Activated CD8-positive, alpha-beta memory T cell treated with anti-CD3 and anti-CD28 coated beads for 4 hours (primary cell): ENCODE results near the gene COX17.
"Not testable (repeated sequence)": the region's sequence is repeated elsewhere in the genome, so short reads cannot be mapped to it uniquely, and the experiment has no call there.

Experiments used
- DNase-seq, 2 donors: peaks; one replicate each; pipeline ENCODE4 v3.0.0-alpha.2; 2020; ENCODE audit warnings: low read depth in 2 of 2

Gene COX17, protein sequence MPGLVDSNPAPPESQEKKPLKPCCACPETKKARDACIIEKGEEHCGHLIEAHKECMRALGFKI

DNA sequence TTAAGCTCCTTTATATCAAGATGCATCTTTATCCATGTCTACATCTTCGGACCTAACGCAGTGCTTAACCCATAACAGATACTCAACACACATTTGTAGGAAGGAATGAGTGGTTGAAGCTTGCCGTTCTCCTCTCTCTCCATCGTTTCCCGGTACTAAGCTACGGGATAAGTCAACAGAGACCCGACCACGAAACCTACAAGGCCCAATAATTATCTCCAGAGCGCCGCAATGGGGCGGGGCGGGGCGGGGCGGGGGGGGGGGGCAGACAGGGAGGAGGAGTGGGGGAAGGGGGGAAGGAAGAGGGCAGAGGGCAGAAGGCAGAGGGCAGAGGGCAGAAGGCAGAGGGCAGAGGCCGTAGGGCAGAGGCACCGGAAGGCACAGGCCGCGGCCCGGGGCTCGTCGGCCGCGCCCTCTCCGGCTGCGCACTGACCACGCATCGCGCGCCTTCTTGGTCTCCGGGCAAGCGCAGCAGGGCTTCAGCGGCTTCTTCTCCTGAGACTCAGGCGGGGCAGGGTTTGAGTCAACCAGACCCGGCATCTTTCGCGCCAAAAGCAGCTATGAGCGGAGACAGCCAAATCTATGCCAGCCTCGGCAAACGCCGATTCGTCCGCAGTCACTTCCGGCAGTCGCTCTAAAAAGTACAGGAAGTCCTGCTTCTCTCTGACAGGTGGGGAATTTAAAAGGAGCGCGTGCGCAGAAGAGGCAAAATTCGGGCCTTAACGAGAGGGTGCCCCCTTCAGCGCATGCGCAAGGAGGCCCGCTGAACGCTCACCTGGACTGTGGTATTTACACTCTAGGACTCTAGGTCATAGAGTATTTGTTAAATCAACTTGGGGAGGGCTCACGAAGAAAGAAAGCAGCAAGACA, at the start of gene COX17:
Gene COX17, minus strand, starts transcription at position 636 of the 870 bp plus-strand sequence. Its CDS starts 96 bp downstream, at position 540.
- DNase-seq = peak; percentile 94 to 95

DNA sequence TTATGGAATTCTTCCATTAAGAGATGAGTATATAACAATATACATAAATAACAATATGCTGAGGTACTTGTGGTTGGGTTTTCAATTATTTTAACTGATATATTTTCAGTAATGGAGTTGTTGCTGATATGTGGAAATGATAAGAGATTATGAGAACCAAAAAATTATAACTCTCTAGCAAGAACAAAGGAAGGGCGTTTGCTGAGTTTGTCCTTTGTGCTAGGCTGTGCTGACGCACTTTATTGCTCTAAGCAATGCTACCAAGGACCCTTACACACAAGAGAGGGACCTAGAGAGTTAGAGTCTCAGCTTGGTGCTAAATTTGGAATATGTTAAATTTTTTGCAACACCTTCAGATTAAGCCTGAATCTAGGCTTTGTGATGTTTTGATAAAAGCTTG, 49.7 kb upstream of the COX17 start:
- DNase-seq = no peak

DNA sequence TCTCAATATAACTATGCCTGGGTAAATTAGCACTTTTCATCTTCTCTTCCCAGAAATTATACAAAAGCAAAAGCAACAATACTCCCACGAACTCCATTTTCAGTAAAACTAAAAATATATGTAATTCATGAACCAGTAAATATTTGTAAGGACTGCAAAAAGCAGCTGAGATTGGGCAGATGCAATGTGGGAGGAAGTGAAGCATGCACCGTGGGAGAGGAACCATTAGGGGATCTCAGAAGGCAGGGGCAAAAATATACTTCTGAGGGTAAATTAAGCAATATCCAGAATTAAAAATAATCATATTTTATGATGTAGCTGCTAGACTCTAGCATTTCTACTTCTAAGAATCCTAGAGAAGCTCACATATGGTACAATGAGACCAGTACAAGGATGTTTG, 45.8 kb upstream of the COX17 start:
- DNase-seq = no peak

DNA sequence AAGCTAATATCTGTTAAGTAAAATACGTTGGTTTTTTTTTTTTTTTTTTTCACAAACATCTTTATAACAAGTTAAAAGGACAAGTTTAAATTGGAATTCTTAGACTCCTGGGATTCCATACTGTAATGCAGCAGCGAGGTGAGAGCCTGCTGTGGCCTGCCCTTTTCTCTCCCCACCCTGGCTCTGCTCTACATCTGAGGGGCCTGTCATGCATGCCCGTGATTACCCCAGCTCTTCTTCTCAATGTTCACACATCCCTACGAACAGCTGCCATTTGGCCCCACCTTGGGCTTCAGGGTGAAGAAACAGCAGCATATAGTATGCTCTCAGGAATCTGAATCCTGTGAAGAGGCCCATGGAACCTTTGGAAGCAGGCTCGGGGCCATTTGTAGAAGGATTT, 40.3 kb upstream of the COX17 start:
- DNase-seq = no peak

DNA sequence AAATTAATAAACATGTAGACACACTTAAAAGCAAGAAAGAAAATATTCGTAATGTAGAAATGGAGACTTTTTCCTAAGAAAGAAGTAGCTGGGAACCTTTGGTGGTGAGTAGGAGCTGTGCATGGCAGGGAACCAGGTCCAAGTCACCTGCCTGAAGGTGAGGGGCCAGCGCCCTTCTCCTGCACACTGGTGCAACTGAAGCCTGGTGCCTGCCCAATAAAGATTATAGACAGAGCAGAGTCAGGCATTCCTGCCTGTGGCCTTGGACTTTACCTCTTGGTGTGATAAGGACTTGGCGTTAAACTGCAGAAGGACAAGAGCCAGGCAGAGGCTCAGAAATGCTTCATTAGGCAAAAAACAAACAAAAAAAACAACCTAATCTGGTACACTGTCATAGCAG, 39.8 kb upstream of the COX17 start:
- DNase-seq = no peak

DNA sequence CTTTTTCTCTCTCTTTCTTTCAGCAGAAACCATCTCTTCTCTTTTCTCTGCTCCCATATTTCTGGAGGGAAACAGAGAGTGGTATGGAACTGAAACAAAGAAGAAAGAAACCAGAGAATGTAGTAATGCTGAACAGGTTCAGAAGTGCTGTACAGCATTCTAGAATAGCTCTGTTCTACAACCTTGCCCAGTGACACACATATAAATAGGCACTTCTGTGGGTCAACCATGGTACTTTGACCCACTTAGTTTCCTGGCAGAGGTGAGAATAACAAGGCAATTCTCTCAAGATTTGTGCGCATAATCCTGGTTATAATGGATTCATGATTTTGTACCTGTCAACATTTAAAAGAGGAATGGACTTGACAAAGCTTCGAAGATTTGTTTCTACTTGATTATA, 37.9 kb upstream of the COX17 start:
- no peak for DNase-seq

DNA sequence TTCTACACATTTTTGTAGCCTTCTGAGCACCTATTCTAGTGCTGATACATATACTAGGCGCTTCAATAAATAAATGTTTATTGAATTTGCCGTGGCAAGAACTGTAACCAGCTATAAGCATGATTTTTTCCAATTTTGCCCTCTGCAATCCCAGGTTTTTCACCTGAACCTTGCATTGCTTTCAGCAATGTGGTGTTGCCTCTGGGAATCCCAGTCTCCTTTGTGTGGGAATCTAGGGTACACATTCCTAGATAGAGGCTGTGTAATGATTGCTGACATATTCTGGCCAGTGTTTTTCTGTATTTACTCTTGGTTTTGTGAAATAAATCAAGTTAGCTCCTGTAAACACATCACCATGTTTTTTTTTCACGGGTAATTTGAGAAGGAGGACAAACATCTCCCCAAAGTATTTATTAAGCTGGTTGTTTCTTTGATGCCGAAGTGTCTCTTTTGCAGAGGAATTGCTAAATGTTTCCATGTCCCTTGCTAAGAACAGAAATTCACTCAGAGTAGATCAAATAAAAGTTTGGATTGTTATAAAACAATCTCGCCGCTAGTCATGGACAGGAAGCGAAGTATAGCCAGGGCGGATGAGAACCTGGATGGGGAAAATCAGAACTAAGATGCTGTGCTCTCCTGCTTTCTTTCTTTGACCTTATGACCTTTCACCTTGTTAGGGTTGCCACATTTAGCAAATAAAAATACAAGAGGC, 26.8 kb upstream of the COX17 start:
- DNase-seq = no peak

DNA sequence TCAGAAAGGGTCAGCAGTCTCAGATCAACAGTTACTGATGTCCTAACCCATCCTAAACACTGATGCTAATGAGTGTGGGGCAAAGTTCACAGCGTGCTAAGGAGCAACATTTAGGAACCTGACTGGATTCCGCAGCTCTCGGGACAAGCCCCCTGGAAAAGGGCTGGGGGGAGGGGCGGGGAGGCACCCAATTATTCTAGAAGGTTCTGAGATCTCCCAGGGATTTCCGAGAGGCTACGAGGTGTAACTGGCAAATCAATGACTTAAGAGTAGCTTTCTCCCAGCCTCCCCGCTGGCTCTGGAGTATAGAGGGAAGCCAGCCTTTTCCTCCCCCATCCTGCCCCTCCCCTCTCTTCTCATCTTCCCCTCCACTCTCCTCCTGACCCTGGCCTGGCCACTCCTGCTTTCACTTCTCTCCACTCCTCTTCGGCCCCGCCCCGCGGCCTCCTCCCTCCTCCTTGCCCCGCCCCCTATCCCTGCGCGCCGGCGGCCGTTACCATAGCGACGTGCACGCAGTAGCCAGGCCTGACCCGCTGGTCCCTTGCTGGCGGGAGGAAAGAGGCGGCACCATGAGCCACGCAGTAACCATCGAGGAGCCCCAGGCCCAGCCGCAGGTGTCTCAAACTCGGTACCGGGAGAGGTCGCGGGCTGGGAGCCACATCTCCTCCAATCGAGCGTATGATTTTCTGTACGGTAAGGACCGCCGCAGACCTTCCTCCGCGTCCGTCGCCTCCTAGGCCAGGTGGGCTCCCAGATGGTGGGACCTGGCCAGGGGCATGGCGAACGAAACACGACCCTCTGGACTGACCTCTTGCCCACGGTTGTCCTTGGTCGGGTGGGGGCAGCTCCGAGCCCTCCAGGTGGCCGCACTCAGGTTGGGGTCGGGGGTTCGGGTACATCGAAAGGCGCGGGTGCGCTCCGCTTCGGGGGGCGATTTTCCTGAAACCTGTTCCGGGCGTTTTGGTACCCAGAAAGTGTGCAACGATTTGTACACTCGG, 25.6 kb upstream of the COX17 start, which contains the start of gene CFAP91:
Gene CFAP91, plus strand, starts transcription at position 493 of the 998 bp plus-strand sequence. Its CDS starts 77 bp downstream, at position 570.
- peak; percentile 67 to 69 for DNase-seq

DNA sequence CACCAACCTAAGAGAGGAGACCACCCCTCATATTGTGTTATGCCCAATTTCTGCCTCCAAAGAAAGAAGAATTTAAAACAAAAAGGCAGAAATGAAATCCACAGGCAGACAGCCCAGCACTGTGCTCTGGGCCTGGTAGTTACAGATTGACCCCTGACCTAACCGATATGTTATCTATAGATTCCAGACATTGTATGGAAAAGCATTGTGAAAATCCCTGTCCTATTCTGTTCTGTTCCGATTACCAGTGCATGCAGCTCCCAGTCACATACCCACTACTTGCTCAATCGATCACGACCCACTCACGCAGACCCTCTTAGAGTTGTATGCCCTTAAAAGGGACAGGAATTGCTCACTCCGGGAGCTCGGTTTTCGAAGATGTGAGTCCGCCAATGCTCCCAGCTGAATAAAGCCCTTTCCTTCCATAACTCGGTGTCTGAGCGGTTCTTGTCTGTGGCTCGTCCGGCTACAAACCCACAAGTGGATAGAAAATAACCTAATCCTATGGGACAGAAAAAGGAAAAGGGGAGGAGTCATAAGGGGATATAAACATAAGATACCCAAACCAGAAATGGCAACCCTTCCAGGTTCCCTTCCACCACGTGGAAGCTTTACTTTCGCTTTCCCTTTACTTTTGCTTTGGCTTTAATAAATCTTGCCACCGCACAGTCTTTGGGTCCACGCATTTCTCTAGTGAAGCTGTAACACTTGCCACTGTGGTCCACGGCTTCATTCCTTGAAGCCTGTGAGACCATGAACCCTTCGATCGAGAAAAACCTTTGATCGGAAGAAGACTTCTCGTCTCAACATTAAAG, 23.9 kb upstream of the COX17 start:
- no peak for DNase-seq

DNA sequence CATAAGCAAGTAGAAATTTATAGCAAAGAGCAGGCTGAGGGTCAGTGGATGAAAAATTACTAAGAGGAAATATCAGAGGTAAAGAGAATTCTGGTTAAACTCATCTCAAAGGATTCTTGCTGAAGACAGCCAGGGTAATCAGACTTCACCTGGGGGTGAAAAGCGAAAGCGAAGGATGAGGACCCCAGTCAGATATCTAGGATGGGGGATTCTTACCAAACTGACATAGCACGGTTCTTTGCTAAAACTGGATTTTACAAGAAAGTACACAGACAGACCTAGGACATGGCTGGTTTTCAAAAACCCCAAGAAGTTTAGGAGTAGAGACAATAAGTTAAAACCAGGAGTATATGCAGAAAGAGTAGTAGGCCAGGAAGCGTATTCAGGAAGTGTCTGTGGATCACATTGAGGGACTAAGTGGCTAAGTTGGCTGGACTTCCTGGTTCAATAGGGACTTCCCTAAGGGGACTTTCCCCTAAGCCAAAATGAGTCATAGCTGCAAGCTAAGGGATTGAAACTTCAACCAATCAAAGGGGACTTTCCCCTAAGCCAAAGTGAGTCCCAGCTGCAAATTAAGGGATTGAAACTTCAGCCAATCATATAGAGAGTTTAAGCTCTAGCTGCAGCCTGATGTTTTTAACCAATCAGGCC, 23.2 kb upstream of the COX17 start:
- no peak for DNase-seq

DNA sequence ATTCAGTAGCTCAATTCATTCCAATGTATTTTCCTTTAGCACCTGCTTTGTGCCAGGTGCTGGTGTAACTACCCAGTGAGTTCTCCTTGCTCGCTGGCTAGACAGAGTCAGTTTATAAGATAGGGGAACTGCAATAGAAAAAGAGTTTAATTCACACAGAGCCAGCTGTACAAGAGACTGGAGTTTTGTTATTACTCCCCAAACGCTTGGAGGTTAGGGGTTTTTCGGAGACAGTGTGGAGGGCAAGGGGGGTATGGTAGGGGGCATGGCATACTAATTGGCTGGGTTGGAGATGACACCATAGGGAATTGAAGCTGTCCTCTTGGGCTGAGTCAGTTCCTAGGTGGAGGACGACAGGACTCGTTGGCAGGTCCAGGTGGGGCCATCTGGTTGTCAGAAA, 20.2 kb upstream of the COX17 start:
- DNase-seq = no peak

DNA sequence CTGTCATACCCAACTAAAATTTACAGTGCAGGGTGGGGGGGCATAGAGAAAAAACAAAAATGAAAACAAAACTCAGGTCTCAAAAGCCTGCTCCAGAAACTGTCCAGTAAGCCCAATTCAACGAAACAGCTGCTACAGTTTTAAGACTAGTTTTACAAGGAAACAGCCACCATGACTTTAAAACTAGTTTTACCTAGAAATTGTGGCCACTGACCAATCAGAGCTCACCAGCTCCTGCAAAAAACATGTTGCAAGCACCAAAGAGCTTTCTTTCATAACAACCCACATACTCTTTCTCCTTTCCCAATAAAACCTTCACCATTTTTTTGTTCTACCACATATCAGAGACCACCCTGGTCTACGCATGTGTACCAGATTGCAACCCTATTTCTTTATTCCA, 18.3 kb upstream of the COX17 start:
- DNase-seq = no peak

DNA sequence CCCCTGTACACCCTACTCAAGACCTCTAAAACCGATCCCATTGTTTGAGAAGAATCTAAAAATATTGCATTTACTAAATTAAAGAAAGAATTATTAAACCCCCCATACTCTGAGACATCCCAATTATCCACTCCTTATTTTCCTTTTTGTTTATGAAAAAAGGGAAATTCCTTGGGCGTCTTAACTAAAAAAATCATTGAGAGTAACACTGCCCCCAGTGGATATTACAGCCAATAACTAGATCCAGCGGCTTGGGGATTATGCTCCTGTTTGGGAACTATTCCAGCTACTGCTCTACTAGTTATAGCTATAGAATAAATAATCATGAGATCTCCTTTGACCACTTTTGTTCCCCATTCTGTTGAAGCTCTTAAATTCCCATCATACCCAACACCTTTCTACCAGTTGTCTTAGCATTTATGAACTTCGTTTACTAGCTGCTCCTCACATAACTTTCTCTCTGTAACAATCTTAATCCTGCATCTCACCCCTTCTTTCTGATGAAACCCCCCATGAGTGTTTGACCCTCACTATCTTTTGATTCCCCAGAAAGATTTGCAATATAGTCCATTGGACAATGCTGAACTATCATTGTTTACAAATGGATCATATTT, 12.9 kb upstream of the COX17 start:
- no peak for DNase-seq

DNA sequence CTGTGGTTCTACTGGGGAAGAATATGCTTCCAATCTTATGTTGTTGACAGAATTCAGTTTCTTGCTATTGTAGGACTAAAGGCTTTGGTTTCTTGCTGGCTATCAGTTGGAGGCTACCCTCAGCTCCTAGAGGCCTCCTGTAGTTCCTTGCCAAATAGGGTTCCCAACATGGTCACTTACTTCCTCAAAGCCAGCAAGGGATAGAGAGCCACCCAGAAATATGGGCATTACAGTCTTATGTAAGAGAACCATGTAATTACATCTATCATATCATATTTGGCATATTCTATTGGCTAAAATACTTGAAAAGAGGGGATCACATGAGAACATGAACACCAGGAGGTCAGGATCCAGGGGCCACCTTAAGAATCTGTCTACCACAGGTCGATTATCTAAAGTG, 6.2 kb upstream of the COX17 start:
- no peak for DNase-seq

DNA sequence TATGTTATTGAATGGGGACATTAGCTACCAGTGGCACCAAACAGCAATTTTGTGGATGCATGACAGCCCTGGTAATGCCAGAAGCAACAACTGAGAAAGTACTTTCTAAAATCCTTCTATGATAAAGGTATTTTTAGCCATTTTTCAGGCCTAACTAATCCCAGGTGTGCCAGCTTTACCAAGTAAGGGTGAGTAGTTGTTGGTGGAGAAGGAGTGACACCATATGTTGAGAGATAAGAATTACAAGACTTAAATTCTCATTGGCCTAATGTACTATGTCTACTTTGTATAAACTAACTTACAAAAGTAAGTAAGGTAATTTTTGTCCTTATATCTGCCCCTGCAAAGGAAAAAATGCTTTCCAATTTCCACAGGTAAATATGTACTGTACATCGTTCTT, 4.1 kb upstream of the COX17 start:
- DNase-seq = no peak

DNA sequence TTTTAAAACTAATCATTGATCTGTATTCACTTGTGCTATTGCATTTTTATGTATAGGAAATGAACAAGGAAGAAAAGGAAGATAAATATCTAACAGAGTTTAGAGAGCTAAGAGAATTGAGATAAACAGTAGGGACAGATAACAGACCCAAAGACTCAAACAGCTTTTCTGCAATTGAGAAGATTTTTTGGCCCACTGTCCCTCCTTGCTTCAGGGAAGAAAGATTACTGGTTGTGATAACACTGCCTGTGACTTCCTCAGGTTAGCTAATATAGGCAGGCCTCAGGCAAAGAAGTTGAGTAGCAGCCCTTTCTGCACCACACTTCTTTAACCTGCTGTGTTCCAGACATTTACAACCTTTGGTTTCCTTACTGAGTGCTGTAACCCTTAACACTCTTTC, 2.7 kb upstream of the COX17 start:
- DNase-seq = no peak

DNA sequence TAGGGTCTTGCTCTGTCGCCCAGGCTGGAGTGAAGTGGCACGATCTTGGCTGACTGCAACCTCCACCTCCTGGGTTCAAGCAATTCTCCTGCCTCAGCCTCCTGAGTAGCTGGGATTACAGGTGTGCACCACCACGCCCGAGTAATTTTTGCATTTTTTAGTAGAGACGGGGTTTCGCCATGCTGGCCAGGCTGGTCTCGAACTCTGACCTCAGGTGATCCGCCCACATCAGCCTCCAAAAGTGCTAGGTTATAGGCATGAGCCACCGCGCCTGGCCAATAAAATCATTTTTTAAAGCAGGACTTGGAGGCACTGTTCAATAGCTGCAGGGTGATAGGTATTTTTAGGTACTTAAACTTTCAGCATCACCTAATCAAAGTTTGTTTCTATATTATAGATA, 1.0 kb upstream of the COX17 start:
- DNase-seq = not testable (repeated sequence)

DNA sequence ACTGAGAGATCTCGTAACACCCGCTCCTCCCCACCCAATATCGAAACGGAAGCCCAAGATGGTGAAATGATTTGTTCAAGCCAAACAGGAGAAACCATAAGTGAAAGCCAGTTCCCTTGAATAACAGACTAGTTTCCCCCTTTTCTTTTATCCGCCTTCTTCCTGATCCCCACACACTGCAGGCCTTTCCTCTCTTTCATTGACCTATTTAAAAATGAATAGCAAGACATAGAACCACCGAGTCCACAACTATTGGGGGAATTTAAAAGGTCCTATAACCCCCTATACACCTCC, 382 bp upstream of the COX17 start:
- DNase-seq = no peak

DNA sequence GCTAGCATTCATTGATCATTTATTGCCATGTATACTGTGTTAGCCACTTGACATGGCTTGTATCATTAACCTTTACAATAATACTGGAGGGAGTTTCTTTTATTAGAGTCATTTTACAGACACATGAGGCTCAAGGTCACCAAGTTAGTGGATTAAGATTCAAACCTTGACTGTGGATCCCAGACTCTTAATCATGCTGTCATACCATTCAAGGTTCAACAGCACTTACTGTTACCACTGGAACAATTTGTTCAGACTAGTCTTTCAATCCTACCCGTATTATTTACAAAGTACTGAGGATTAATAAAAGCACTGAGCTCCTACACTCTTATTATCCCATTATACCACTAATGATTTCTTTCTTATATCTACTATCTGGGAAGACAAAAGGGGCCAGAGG, 1.2 kb downstream of the COX17 start:
- no peak for DNase-seq
